Sigmoid colon (tissue), 4 donors: ENCODE data around the gene C16orf46.
"Not testable (repeated sequence)": the region's sequence is repeated elsewhere in the genome, so short reads cannot be mapped to it uniquely, and the experiment has no call there.

Source experiments
- EP300 ChIP-seq, 4 donors: sonication (generic); formaldehyde crosslinking; IDR thresholded peaks; one replicate each; pipeline ENCODE4 v1.6.1; 2017; ENCODE audit warnings: antibody characterized with exemption in 4 of 4
- POLR2A ChIP-seq, 2 donors: fragments of 450-650 bp; IDR thresholded peaks; one replicate each; pipeline ENCODE4 v1.6.1; 2016; ENCODE audit warnings: antibody characterized with exemption in 2 of 2, mild to moderate bottlenecking in 2 of 2, moderate library complexity in 2 of 2
- TF ChIP-seq, protein P1 (sequence below), 4 experiments: fragments of 450-650 bp in 3 of 4; fragments of 200-600 bp in 1 of 4; IDR thresholded peaks; one replicate each; pipeline ENCODE4 v1.5.1; 2016 to 2019; ENCODE audit warnings: antibody characterized with exemption in 4 of 4, mild to moderate bottlenecking in 3 of 4, moderate library complexity in 2 of 4

DNA sequence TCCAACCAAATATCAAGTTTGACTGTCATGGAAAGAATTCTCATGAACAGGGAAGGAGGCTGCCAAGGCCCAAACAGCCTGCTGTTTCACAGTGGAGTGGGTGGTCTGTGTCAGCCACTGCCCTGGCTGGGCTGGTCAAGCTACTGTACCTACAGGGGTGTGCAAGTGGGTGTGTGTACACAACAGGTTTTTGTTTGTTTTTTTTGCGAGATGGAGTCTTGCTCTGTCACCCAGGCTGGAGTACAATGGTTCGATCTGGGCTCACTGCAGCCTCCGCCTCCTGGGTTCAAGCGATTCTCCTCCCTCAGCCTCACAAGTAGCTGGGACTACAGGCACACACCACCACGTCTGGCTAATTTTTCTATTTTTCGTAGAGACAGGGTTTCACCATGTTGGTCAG is 32.2 kb upstream of the C16orf46 start:
- TF ChIP-seq, protein P1, sequence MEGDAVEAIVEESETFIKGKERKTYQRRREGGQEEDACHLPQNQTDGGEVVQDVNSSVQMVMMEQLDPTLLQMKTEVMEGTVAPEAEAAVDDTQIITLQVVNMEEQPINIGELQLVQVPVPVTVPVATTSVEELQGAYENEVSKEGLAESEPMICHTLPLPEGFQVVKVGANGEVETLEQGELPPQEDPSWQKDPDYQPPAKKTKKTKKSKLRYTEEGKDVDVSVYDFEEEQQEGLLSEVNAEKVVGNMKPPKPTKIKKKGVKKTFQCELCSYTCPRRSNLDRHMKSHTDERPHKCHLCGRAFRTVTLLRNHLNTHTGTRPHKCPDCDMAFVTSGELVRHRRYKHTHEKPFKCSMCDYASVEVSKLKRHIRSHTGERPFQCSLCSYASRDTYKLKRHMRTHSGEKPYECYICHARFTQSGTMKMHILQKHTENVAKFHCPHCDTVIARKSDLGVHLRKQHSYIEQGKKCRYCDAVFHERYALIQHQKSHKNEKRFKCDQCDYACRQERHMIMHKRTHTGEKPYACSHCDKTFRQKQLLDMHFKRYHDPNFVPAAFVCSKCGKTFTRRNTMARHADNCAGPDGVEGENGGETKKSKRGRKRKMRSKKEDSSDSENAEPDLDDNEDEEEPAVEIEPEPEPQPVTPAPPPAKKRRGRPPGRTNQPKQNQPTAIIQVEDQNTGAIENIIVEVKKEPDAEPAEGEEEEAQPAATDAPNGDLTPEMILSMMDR (IDR thresholded peaks at IDR 0.05): not testable (repeated sequence)
- TF ChIP-seq POLR2A, EP300 (IDR thresholded peaks at IDR 0.05): not testable (repeated sequence)
